GM12878 (cell line): ENCODE results near the gene RDH5. TPM values are rescaled to one million over a fixed set of nuclear protein-coding genes. Genes with fewer than 3 reads are reported as not detected.
A peak's percentile ranks its signal among the peaks of the same experiment; 100 is the strongest.

Experiments used
- BACH1 ChIP-seq: fragments of 450-650 bp; IDR thresholded peaks from 2 replicates; pipeline ENCODE4 v1.6.1; 2017; ENCODE audit warnings: mild to moderate bottlenecking, borderline replicate concordance
- BHLHE40 ChIP-seq, 2 experiments: fragments of 450-650 bp in 1 of 2; IDR thresholded peaks; 2 replicates each; pipeline ENCODE4 v1.6.1; 2011 to 2017; ENCODE audit warnings: low read depth in 2 of 2, borderline replicate concordance in 1 of 2, improper control_type of control experiment in 1 of 2, low read length in 1 of 2, mild to moderate bottlenecking in 1 of 2
- CBX3 ChIP-seq: fragments of 200-600 bp; sonication (generic); IDR thresholded peaks from 2 replicates; pipeline ENCODE4 v1.6.1; 2016; ENCODE audit warnings: low read depth, borderline replicate concordance
- ESRRA ChIP-seq: IDR thresholded peaks from 2 replicates; pipeline ENCODE4 v1.6.1; 2012; ENCODE audit warnings: mild to moderate bottlenecking, low read length, improper control_type of control experiment
- FOXM1 ChIP-seq: IDR thresholded peaks from 2 replicates; pipeline ENCODE4 v1.6.1; 2012; ENCODE audit warnings: low read depth, mild to moderate bottlenecking, inconsistent platforms, low read length, moderate library complexity
- GATAD2B ChIP-seq: fragments of 450-650 bp; conservative IDR thresholded peaks from 2 replicates; pipeline ENCODE4 v1.6.1; 2017; ENCODE audit warnings: low read depth, mild to moderate bottlenecking, moderate library complexity
- HDAC6 ChIP-seq: fragments of 200-600 bp; sonication (generic); IDR thresholded peaks from one replicate; pipeline ENCODE4 v1.8.0; 2017; ENCODE audit warnings: antibody characterized with exemption; ENCODE audit not compliant: unreplicated experiment
- IRF3 ChIP-seq: fragments of 450-650 bp; IDR thresholded peaks from 2 replicates; pipeline ENCODE4 v1.6.1; 2014; ENCODE audit warnings: mild to moderate bottlenecking
- MTA2 ChIP-seq: fragments of 450-650 bp; IDR thresholded peaks from 2 replicates; pipeline ENCODE4 v1.6.1; 2016; ENCODE audit warnings: low read depth, mild to moderate bottlenecking, moderate library complexity
- MYC ChIP-seq: IDR thresholded peaks from 2 replicates; pipeline ENCODE4 v1.6.1; 2011; ENCODE audit warnings: mild to moderate bottlenecking, low read length, moderate library complexity, inconsistent platforms; ENCODE audit not compliant: insufficient read depth, insufficient replicate concordance, insufficient read length, severe bottlenecking
- NFIC ChIP-seq: IDR thresholded peaks from 2 replicates; pipeline ENCODE4 v1.6.1; 2012; ENCODE audit warnings: low read depth, mild to moderate bottlenecking, inconsistent platforms, low read length, moderate library complexity
- NFYB ChIP-seq: IDR thresholded peaks from 2 replicates; pipeline ENCODE4 v1.6.1; 2011; ENCODE audit warnings: low read depth, mild to moderate bottlenecking, low read length, improper control_type of control experiment, moderate library complexity; ENCODE audit not compliant: insufficient read depth
- NR2F1 ChIP-seq: fragments of 450-650 bp; conservative IDR thresholded peaks from 2 replicates; pipeline ENCODE4 v1.6.1; 2017; ENCODE audit warnings: mild to moderate bottlenecking
- RBBP5 ChIP-seq: fragments of 200-600 bp; sonication (generic); conservative IDR thresholded peaks from 2 replicates; pipeline ENCODE4 v1.6.1; 2016
- SIX5 ChIP-seq: IDR thresholded peaks from 2 replicates; pipeline ENCODE4 v1.6.1; 2011; ENCODE audit warnings: mild to moderate bottlenecking, low read depth, low read length, moderate library complexity; ENCODE audit not compliant: severe bottlenecking
- SMAD5 ChIP-seq: IDR thresholded peaks from 2 replicates; pipeline ENCODE4 v1.6.1; 2016; ENCODE audit warnings: antibody characterized with exemption, low read depth
- SMC3 ChIP-seq: IDR thresholded peaks from 2 replicates; pipeline ENCODE4 v1.6.1; 2011; ENCODE audit warnings: low read length, improper control_type of control experiment, borderline replicate concordance
- SPI1 ChIP-seq: IDR thresholded peaks from 2 replicates; pipeline ENCODE4 v1.6.1; 2011; ENCODE audit warnings: low read depth, mild to moderate bottlenecking, low read length, moderate library complexity, borderline replicate concordance; ENCODE audit not compliant: insufficient read depth
- SUZ12 ChIP-seq: fragments of 200-600 bp; sonication (generic); IDR thresholded peaks from one replicate; pipeline ENCODE4 v1.6.1; 2018; ENCODE audit warnings: antibody characterized with exemption, mild to moderate bottlenecking; ENCODE audit not compliant: unreplicated experiment
- TBL1XR1 ChIP-seq: IDR thresholded peaks from 2 replicates; pipeline ENCODE4 v1.6.1; 2012; ENCODE audit warnings: low read depth, low read length, improper control_type of control experiment
- TCF7 ChIP-seq: IDR thresholded peaks from 2 replicates; pipeline ENCODE4 v1.6.1; 2014; ENCODE audit warnings: antibody characterized with exemption, borderline replicate concordance
- ZSCAN29 ChIP-seq: fragments of 450-650 bp; IDR thresholded peaks from 2 replicates; pipeline ENCODE4 v1.6.1; 2017; ENCODE audit warnings: mild to moderate bottlenecking, moderate library complexity
- polyA plus RNA-seq, 11 experiments: library from polyadenylated mRNA; depleted of rRNA in 4 of 11; unstranded in 6 of 11; stranded (reverse) in 5 of 11; fragments of >200 nt; fragmentation: Nextera tagmentation in 4 of 11; fragmentation: Illumina TruSeq in 1 of 11; extraction: Ambion mirVana in 4 of 11; extraction: Trizol in 1 of 11; gene quantifications; 1 replicate in 1 of 11; 2 replicates in 10 of 11; pipeline versions ENCODE4 v1.2.1 to v1.2.3, GENCODE V29; 2011 to 2016; ENCODE audit warnings: inconsistent platforms in 2 of 11, missing spikeins in 2 of 11, low read depth in 1 of 11
- total RNA-seq, 4 experiments: library from RNA; depleted of rRNA in 3 of 4; stranded (reverse); fragments of >200 nt in 3 of 4; fragmentation: Illumina TruSeq in 1 of 4; extraction: Trizol in 1 of 4; gene quantifications; 2 replicates each; pipeline versions ENCODE4 v1.2.1 to v1.2.3, GENCODE V29; 2013 to 2021
- TF ChIP-seq, protein P1 (sequence below): fragments of 450-650 bp; IDR thresholded peaks from 2 replicates; pipeline ENCODE4 v1.6.1; 2017; ENCODE audit warnings: mild to moderate bottlenecking
- TF ChIP-seq, protein P2 (sequence below): fragments of 450-650 bp; IDR thresholded peaks from 2 replicates; pipeline ENCODE4 v1.6.1; 2017; ENCODE audit warnings: low read depth, mild to moderate bottlenecking, moderate library complexity

The RDH5 gene
- total and polyA plus RNA-seq, 10 of the 15 experiments (the other 5 are each of a cell fraction or from before 2014, with no cell fraction given) = 2.6 to 11.6 (median 7.3) TPM

DNA sequence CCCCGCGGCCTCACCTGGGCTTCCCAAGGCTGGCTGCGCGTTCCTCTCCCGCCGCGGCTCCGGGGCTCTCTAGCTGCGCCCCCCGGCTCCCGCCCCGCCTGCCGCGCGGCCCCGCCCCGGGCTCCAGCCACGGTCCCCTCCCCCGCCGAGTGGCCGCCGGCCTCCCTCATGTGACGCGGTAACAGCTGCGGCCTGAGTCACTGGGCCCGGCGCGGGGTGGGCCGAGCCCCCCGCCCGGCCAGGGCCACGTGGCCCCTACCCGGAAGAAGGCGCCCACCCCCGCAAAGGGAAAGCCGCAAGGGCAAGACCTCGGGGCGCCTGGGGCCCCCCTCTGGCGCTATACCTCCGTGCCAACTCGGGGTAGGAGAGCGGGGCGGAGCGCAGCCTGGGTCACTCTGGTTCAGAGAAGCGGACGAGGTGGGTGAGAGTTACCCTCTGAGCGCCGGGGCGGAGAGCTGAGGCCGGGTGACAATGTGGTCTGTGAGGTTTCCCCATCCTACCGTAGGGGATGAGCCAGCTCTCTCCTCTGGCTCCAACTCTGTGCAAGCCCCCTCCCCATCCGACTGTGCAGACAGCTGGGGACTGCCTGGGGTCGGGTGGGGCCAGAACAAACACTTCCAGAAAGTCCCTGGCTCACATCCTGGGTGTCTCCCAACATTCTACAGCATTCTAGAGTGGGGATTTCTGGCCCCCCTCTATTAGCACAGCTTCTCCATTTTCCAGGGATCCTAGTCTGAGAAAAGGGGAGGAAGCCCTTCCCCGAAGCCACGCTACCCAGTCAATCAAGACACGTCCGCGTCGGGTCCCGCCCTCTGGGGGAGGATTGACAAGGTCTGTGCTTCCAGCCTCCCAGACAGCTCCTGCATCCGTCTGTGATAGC lies 9.0 kb downstream of the RDH5 start, which contains the start of gene CD63 (continued):
- TF ChIP-seq, protein P1, sequence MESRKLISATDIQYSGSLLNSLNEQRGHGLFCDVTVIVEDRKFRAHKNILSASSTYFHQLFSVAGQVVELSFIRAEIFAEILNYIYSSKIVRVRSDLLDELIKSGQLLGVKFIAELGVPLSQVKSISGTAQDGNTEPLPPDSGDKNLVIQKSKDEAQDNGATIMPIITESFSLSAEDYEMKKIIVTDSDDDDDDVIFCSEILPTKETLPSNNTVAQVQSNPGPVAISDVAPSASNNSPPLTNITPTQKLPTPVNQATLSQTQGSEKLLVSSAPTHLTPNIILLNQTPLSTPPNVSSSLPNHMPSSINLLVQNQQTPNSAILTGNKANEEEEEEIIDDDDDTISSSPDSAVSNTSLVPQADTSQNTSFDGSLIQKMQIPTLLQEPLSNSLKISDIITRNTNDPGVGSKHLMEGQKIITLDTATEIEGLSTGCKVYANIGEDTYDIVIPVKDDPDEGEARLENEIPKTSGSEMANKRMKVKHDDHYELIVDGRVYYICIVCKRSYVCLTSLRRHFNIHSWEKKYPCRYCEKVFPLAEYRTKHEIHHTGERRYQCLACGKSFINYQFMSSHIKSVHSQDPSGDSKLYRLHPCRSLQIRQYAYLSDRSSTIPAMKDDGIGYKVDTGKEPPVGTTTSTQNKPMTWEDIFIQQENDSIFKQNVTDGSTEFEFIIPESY = no peak
- TF ChIP-seq NFIC (no peak), ESRRA (no peak), MYC (no peak), RBBP5 (no peak), CBX3 (no peak), MTA2 (peak; percentile 60; the same call in 1 of the 2 replicates), ZSCAN29 (no peak), FOXM1 (no peak), GATAD2B (peak; percentile 99), TCF7 (no peak), BACH1 (peak; percentile 21; the same call in 1 of the 2 replicates), NFYB (no peak), SMC3 (no peak), SIX5 (no peak), BHLHE40 (IDR thresholded peaks at IDR 0.05; ENCODE audit: borderline replicate concordance in 1 of 2, low read depth in 2 of 2, low read length in 1 of 2) (peak; percentile 80 to 94), SUZ12 (no peak), TBL1XR1 (peak; percentile 63), SPI1 (no peak), IRF3 (no peak), NR2F1 (peak; percentile 99), HDAC6 (no peak), SMAD5 (no peak)
- TF ChIP-seq, protein P2, sequence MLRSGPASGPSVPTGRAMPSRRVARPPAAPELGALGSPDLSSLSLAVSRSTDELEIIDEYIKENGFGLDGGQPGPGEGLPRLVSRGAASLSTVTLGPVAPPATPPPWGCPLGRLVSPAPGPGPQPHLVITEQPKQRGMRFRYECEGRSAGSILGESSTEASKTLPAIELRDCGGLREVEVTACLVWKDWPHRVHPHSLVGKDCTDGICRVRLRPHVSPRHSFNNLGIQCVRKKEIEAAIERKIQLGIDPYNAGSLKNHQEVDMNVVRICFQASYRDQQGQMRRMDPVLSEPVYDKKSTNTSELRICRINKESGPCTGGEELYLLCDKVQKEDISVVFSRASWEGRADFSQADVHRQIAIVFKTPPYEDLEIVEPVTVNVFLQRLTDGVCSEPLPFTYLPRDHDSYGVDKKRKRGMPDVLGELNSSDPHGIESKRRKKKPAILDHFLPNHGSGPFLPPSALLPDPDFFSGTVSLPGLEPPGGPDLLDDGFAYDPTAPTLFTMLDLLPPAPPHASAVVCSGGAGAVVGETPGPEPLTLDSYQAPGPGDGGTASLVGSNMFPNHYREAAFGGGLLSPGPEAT = peak; percentile 57
